Measurements from ENCODE around the gene TMPRSS11E.
"Not testable (repeated sequence)": the region's sequence is repeated elsewhere in the genome, so short reads cannot be mapped to it uniquely, and the experiment has no call there.

The TMPRSS11E gene

GRCh38 chr4:68406479-68406859 lies 40.8 kb upstream of the TMPRSS11E start:
- Histone ChIP-seq H3K4me1 (ENCODE audit: low read depth, poor library complexity, severe bottlenecking) (no peaks in the 10 kb centered on the region), H2AFZ (ENCODE audit: low read depth) (no peak overlapping the region), H4K20me1 (ENCODE audit: insufficient read depth) (no peaks in the 10 kb centered on the region), H3K4me3 (IDR thresholded peaks at IDR 0.05; ENCODE audit: insufficient read depth, low read depth, low read length) (no peak overlapping the region), H3K27ac (no peak overlapping the region), H3K36me3 (ENCODE audit: insufficient read depth) (no peaks in the 10 kb centered on the region), H3K4me2 (no peak overlapping the region), H3K79me2 (ENCODE audit: insufficient read depth, low read depth) (no peaks in the 10 kb centered on the region), H3K9ac (no peak overlapping the region), H3K27me3 (ENCODE audit: insufficient read depth, low read depth) (no peaks in the 10 kb centered on the region)
- no peak for TF ChIP-seq CTCF (conservative IDR thresholded peaks at IDR 0.05; ENCODE audit: low read depth, low read length)

GRCh38 chr4:68407015-68407867 lies 40.0 kb upstream of the TMPRSS11E start:
- not testable (repeated sequence) for H3K4me1 ChIP-seq (ENCODE audit: low read depth, poor library complexity, severe bottlenecking); H2AFZ ChIP-seq (ENCODE audit: low read depth); H3K79me2 ChIP-seq (ENCODE audit: insufficient read depth, low read depth); H4K20me1 ChIP-seq (ENCODE audit: insufficient read depth); H3K4me3 ChIP-seq (IDR thresholded peaks at IDR 0.05; ENCODE audit: insufficient read depth, low read depth, low read length); H3K36me3 ChIP-seq (ENCODE audit: insufficient read depth); H3K27me3 ChIP-seq (ENCODE audit: insufficient read depth, low read depth); H3K9ac ChIP-seq; H3K27ac ChIP-seq; H3K4me2 ChIP-seq

GRCh38 chr4:68407868-68408190 lies 39.4 kb upstream of the TMPRSS11E start:
- Histone ChIP-seq H4K20me1 (ENCODE audit: insufficient read depth) (no peaks in the 10 kb centered on the region), H3K4me3 (IDR thresholded peaks at IDR 0.05; ENCODE audit: insufficient read depth, low read depth, low read length) (no peak overlapping the region), H3K9ac (no peak overlapping the region)

DNA sequence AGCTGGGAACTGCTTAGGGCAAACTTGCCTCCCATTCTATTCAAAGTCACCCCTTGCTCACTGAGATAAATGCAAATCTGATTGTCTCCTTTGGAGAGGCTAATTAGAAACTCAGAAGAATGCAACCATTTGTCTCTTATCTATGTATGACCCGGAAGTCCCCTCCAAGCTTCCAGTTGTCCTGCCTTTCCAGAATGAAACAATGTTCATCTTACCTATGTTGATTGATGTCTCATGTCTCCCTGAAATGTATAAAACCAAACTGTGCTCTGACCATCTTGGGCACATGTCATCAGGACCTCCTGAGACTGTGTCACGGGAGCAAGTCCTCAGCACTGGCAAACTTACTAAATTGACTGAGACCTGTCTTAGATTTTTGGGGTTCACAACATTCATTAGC lies 37.1 kb upstream of the TMPRSS11E start:
- Histone ChIP-seq H3K27ac (no peak overlapping the region), H3K9ac (no peak overlapping the region)

More at GRCh38 chr4:68407868-68408190, 39.4 kb upstream of the TMPRSS11E start:
- H3K27me3 ChIP-seq (ENCODE audit: insufficient read depth, low read depth), result no peaks in the 10 kb centered on the region
- no peak for TF ChIP-seq CTCF (conservative IDR thresholded peaks at IDR 0.05; ENCODE audit: low read depth, low read length)
- H3K79me2 ChIP-seq (ENCODE audit: insufficient read depth, low read depth), result no peaks in the 10 kb centered on the region
- no peaks in the 10 kb centered on the region for H3K4me1 ChIP-seq (ENCODE audit: low read depth, poor library complexity, severe bottlenecking)
- H3K36me3 ChIP-seq (ENCODE audit: insufficient read depth), result no peaks in the 10 kb centered on the region
- no peak overlapping the region for H3K4me2 ChIP-seq
- H2AFZ ChIP-seq (ENCODE audit: low read depth), result no peak overlapping the region
- no peak overlapping the region for H3K27ac ChIP-seq

More for the DNA sequence above, 37.1 kb upstream of the TMPRSS11E start:
- TF ChIP-seq CTCF (conservative IDR thresholded peaks at IDR 0.05; ENCODE audit: low read depth, low read length), result no peak
- Histone ChIP-seq H3K4me1 (ENCODE audit: low read depth, poor library complexity, severe bottlenecking) (no peaks in the 10 kb centered on the region), H3K4me3 (IDR thresholded peaks at IDR 0.05; ENCODE audit: insufficient read depth, low read depth, low read length) (no peak overlapping the region), H3K4me2 (no peak overlapping the region), H3K79me2 (ENCODE audit: insufficient read depth, low read depth) (no peaks in the 10 kb centered on the region), H3K27me3 (ENCODE audit: insufficient read depth, low read depth) (no peaks in the 10 kb centered on the region), H4K20me1 (ENCODE audit: insufficient read depth) (no peaks in the 10 kb centered on the region), H2AFZ (ENCODE audit: low read depth) (no peak overlapping the region), H3K36me3 (ENCODE audit: insufficient read depth) (no peaks in the 10 kb centered on the region)

All from KMS-11 (cell line).